MCF 10A (cell line): Measurements from ENCODE around the gene PRKCZ. TPM values are rescaled to one million over a fixed set of nuclear protein-coding genes. Genes with fewer than 3 reads are reported as not detected.

Experiments used
- BruUV-seq: library from RNA; stranded (reverse); fragments of 400-500 nt; replicated peaks from 2 replicates; lab custom pipeline; 2021; lab: Mats Ljungman, UMichigan
- CTCF ChIA-PET: fragments of 300-600 bp; sonication (Branson Sonifier 250); formaldehyde crosslinking; extraction: SDS; loops from one replicate; lab custom pipeline; 2021; ENCODE audit warnings: antibody characterized with exemption, inconsistent platforms; lab: Yijun Ruan, JAX
- POLR2A ChIA-PET: fragments of 300-600, 350-650 bp; sonication (Branson Sonifier 250); formaldehyde crosslinking; extraction: SDS; loops from one replicate; lab custom pipeline; 2020; ENCODE audit warnings: antibody characterized with exemption, inconsistent platforms; lab: Yijun Ruan, JAX
- DNase-seq: peaks from one replicate; pipeline ENCODE4 v3.0.0-alpha.2; 2018; ENCODE audit not compliant: unreplicated experiment
- H3K27ac Mint-ChIP-seq: one replicate; pipeline ENCODE4 v1.8.0; 2022; ENCODE audit warnings: mild to moderate bottlenecking, low read depth, mixed read lengths; ENCODE audit not compliant: unreplicated experiment
- H3K27me3 Mint-ChIP-seq: one replicate; pipeline ENCODE4 v1.8.0; 2022; ENCODE audit warnings: mixed read lengths; ENCODE audit not compliant: insufficient read depth, unreplicated experiment
- H3K36me3 Mint-ChIP-seq: one replicate; pipeline ENCODE4 v1.8.0; 2022; ENCODE audit warnings: mild to moderate bottlenecking, moderate library complexity, mixed read lengths; ENCODE audit not compliant: insufficient read depth, unreplicated experiment
- H3K4me1 Mint-ChIP-seq: one replicate; pipeline ENCODE4 v1.8.0; 2022; ENCODE audit warnings: mixed read lengths; ENCODE audit not compliant: insufficient read depth, unreplicated experiment
- H3K4me3 Mint-ChIP-seq: one replicate; pipeline ENCODE4 v1.8.0; 2022; ENCODE audit warnings: mild to moderate bottlenecking, moderate library complexity, mixed read lengths; ENCODE audit not compliant: unreplicated experiment
- H3K9me3 Mint-ChIP-seq: one replicate; pipeline ENCODE4 v1.8.0; 2022; ENCODE audit warnings: mixed read lengths; ENCODE audit not compliant: unreplicated experiment
- CTCF ChIP-seq: fragments of 200-600 bp; IDR thresholded peaks from one replicate; pipeline ENCODE4 v1.8.0; 2022; ENCODE audit warnings: antibody characterized with exemption, mild to moderate bottlenecking; ENCODE audit not compliant: unreplicated experiment
- intact Hi-C: fragments of 100-400 bp; cut with micrococcal nuclease; formaldehyde crosslinking; loops from 2 replicates; pipeline ENCODE4 v1.14.1; 2022
- total RNA-seq: library from RNA; stranded (reverse); gene quantifications from 2 replicates; pipeline ENCODE4 v1.2.3, GENCODE V29; 2022

Gene PRKCZ
- total RNA-seq, 1 experiment from 2014 or later, result 24.9 TPM

GRCh38 chr1:2027961-2028583, 22.1 kb upstream of the PRKCZ start:
- no peak for TF ChIP-seq CTCF
- ChIA-PET POLR2A (no interaction called here), CTCF (no interaction called here)
- no peaks in the 10 kb centered on the region for H3K36me3 Mint-ChIP-seq
- no TSS peak for BruUV-seq
- H3K4me3 Mint-ChIP-seq, result no peak overlapping the region
- intact Hi-C loops, result no loop called here
- H3K27ac Mint-ChIP-seq, result no peak overlapping the region
- no peaks in the 10 kb centered on the region for H3K9me3 Mint-ChIP-seq
- no peak for DNase-seq
- H3K27me3 Mint-ChIP-seq, result no peaks in the 10 kb centered on the region
- no peaks in the 10 kb centered on the region for H3K4me1 Mint-ChIP-seq

- no peaks in the 10 kb centered on the region for H3K4me1 Mint-ChIP-seq
- DNase-seq, result no peak
- intact Hi-C loops, result no loop called here
- H3K36me3 Mint-ChIP-seq, result no peaks in the 10 kb centered on the region
- ChIA-PET CTCF (interaction anchor here (0.8 kb wide), 1 partner anchor 119 kb away, joined by 4 read pairs; no protein-coding TSS in a partner anchor), POLR2A (no interaction called here)
- no peaks in the 10 kb centered on the region for H3K27me3 Mint-ChIP-seq
- BruUV-seq, result no TSS peak
- TF ChIP-seq CTCF, result no peak
- no peak overlapping the region for H3K27ac Mint-ChIP-seq
- no peaks in the 10 kb centered on the region for H3K9me3 Mint-ChIP-seq
- no peak overlapping the region for H3K4me3 Mint-ChIP-seq
Measured at GRCh38 chr1:2028870-2029560, 21.2 kb upstream of the PRKCZ start.

DNA sequence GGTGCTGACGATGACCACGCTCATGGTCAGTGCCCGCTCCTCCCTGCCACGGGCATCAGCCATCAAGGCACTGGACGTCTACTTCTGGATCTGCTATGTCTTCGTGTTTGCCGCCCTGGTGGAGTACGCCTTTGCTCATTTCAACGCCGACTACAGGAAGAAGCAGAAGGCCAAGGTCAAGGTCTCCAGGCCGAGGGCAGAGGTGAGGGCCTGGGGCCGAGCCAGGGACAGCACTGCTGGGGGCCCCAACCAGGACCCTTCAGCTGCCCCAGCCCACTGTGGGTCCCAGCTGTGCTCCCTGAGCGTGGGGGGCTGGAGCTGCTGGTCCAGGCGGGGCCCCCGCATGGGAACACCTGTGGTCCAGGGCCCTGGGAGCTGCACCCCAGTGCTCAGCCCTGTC, 20.6 kb upstream of the PRKCZ start:
- ChIA-PET POLR2A (no interaction called here), CTCF (interaction anchor here (0.8 kb wide), 1 partner anchor 120 kb away, joined by 4 read pairs; no protein-coding TSS in a partner anchor)
- no peak overlapping the region for H3K4me3 Mint-ChIP-seq
- TF ChIP-seq CTCF, result no peak
- H3K27me3 Mint-ChIP-seq, result no peaks in the 10 kb centered on the region
- H3K27ac Mint-ChIP-seq, result no peak overlapping the region
- intact Hi-C loops, result no loop called here
- BruUV-seq, result no TSS peak
- DNase-seq, result no peak
- H3K9me3 Mint-ChIP-seq, result no peaks in the 10 kb centered on the region
- no peaks in the 10 kb centered on the region for H3K4me1 Mint-ChIP-seq
- H3K36me3 Mint-ChIP-seq, result no peaks in the 10 kb centered on the region

DNA sequence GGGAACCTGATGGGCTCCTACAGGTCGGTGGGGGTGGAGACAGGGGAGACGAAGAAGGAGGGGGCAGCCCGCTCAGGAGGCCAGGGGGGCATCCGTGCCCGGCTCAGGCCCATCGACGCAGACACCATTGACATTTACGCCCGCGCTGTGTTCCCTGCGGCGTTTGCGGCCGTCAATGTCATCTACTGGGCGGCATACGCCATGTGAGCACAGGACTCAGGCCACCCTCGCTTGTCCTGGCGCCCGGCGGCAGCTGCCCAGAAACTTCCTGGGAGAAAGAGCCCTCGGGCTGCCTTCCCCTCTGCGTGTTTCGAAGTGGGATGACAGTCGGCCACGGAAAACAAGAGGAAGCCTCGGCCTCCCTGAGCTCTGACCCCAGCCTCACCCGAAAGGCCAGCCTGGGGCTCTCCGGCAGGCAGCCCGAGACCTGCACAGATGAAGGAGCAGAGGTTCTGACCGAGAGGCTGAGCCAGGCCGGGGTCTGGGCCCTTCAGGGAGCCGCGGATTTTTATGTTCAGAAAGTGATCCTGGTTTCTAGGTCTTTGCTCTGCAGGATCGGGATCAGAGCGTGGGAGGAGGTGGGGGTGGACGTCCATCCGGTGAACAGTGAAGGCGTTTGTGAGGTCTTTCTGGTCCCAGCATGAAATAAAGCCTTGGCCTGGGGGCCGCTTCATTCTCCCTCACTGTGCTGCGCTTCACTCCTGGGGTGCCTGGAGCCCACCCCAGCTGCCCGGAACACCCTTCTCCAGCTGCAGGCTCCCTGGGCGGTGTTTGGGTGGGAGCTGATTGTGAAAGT, 19.9 kb upstream of the PRKCZ start:
- H3K36me3 Mint-ChIP-seq, result no peaks in the 10 kb centered on the region
- H3K4me1 Mint-ChIP-seq, result no peaks in the 10 kb centered on the region
- no peak for DNase-seq
- POLR2A ChIA-PET, result no interaction called here
- no peak overlapping the region for H3K4me3 Mint-ChIP-seq
- CTCF ChIA-PET, result interaction anchor here (0.6 to 0.8 kb wide), 2 partner anchors 56 to 121 kb away, joined by 3 to 4 read pairs; no protein-coding TSS in a partner anchor
- H3K27me3 Mint-ChIP-seq, result no peaks in the 10 kb centered on the region
- intact Hi-C loops, result no loop called here
- H3K27ac Mint-ChIP-seq, result no peak overlapping the region
- H3K9me3 Mint-ChIP-seq, result no peaks in the 10 kb centered on the region
- no TSS peak for BruUV-seq
- no peak for TF ChIP-seq CTCF
